Cerebellar cortex (tissue), 1 donor: ENCODE data around the gene ZFAND3.
A peak's percentile ranks its signal among the peaks of the same experiment; 100 is the strongest.
"Not testable (repeated sequence)": the region's sequence is repeated elsewhere in the genome, so short reads cannot be mapped to it uniquely, and the experiment has no call there.

ENCODE experiments used
- DNase-seq: peaks from one replicate; pipeline ENCODE4 v3.0.0-alpha.2; 2015; ENCODE audit warnings: low spot score

The ZFAND3 gene

GRCh38 chr6:38091613-38092012 is 272.1 kb downstream of the ZFAND3 start:
- DNase-seq, result peak; percentile 33

GRCh38 chr6:38092465-38092864 is 272.9 kb downstream of the ZFAND3 start:
- DNase-seq, result no peak

- DNase-seq, result no peak
Observed at GRCh38 chr6:38092964-38093363, 273.4 kb downstream of the ZFAND3 start.

GRCh38 chr6:38095054-38095453 is 275.5 kb downstream of the ZFAND3 start:
- no peak for DNase-seq

- DNase-seq, result no peak
Observed at GRCh38 chr6:38099221-38099620, 279.7 kb downstream of the ZFAND3 start.

DNA sequence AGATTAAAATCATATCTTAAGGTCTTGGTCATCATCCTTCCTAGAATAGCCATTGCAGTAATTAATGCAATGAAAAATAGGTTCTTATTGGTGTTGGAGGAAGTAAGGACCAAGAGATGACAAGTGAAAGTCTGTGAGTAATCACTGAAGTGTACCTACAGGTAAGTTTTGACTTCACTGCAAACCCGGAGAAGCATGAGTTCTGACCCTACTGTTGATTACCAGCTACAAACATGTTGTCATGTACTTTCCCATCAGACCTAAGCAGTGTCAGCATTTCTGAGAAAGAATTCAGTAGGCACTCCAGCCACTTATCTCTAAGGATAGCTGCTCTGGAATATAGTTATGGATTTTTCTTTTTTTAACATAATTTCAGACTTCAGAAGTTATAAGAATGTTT is 280.9 kb downstream of the ZFAND3 start:
- no peak for DNase-seq

GRCh38 chr6:38103921-38104320 is 284.4 kb downstream of the ZFAND3 start:
- DNase-seq, result no peak

- DNase-seq, result no peak
Observed at GRCh38 chr6:38105066-38105465, 285.5 kb downstream of the ZFAND3 start.

DNA sequence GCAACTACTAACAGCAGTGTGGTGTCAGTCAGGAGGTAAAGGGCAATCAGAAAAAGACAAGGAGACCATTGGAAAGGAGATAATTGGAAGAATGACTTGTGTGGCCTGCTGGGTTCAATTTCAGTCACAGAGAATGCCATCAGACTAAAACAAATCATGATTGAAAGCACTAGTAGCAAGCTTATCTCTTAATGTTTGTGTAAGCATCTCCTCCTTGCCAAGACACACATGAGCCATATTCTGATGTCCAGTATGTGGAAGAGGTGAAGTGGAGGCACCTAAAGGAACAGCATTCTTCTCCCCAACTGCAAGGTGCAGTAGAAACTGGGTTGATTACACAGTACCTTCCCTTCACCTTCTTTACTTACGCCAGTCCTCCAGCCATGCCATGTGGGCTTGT is 287.5 kb downstream of the ZFAND3 start:
- no peak for DNase-seq

DNA sequence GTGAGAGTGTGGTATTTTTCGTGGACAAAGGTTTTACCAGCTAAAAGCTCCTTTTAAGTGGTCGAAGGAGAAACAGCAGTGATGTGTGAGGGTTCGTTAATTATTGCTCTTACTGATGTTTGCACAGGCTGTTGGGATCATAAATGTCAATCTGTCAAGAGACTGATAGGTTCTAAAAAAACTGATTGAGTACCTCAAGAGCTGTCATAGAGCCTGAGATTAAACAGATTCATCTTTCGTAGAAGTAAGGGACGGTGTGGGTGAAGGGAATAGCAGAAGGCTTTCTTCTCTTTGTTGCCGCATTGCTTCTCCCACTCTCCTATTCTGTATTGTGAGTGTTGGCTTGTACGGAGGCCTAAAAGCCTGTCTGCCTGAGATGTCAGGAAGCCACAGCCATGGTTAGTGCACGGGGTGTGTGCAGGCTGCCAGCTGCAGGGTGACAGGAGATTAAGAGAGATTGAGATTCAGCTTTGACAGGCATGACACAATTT is 291.0 kb downstream of the ZFAND3 start:
- DNase-seq, result no peak

DNA sequence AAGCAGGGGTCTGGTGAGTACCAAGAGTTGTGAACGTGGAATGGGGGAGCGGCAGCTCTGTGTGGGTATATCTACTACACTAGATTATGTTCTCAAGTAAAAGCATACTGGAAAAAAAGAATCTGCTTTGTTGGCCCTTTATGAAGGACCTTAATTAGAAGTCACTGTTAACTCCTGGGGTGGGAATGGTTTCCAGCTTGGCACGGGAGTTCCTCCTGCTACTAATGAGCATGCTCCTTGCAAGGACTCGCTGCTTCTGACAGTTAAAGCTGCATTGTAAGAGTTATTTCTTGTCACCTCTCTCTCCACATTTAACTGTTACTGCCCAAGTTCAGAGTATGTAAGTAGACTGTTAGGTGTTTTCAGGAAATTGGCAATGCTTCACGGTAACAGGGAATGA is 292.7 kb downstream of the ZFAND3 start:
- no peak for DNase-seq

DNA sequence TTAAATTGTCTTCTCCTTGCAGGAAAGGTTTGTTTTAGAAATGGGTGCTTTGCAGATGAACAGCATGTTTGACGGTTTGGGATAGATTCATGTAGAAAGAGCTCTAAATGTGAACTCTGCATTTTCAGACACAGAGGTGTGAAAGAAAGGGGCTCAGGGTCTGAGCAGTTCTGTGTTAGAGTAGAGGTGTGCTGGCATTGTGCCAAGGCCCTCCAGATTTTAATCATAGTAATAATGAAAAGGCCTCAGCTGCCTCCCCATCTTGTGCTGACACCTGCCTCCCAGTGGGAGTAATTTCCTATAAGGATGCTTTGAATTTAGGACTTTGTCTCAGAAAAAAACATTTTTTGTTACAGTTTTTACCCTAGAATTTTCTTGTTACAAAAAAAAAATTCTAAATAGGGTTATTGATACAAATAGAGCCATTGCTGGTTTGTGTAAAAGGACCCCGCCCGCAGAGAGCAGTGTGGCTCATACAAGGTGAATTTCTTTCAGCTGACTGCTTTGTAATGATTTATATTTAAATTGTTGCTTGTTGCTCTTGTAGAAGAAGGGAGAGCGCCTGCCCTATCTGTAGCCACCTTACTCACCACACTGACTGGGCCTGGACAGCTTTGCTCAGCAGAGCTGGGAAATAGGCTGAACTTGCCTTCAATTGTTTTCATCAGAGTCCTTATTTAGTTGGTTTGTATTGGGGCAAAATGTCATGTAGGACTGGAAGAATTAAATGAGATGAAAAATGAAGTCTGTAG is 294.5 kb downstream of the ZFAND3 start:
- no peak for DNase-seq

DNA sequence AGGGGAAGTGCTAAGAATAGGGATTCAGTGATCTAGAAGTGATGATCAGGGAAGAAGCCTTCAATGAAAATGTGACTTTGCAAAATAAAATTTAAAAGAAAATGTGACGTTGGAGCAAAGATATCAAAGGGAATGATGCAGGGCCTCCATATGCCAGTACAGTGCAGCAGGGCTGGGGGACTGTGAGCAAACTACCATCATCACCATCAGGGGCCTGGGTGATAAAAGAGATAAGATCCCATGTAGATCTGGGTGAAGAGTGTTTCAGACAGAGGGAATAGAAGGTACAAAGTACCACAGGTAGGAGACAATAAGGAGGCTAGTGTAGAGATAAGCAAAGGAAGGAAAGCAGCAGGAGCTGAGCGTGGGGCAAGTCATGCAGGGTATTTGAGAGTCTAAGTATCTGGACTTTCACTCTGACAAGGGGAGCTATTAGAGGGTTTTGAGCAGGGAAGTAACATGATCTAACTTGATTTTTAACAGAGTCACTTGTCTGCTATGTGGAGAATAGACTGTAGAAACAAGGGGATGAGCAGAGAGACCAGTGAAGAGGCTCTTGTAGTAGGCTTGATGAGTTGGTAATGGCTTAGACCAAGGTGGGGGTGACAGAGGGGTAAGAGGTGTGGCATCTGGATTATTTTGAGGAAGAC is 295.6 kb downstream of the ZFAND3 start:
- DNase-seq, result no peak

- no peak for DNase-seq
Observed at GRCh38 chr6:38115626-38116008, 296.1 kb downstream of the ZFAND3 start.

GRCh38 chr6:38116248-38116647 is 296.7 kb downstream of the ZFAND3 start:
- DNase-seq, result no peak

- DNase-seq, result no peak
Observed at GRCh38 chr6:38117281-38117680, 297.8 kb downstream of the ZFAND3 start.

DNA sequence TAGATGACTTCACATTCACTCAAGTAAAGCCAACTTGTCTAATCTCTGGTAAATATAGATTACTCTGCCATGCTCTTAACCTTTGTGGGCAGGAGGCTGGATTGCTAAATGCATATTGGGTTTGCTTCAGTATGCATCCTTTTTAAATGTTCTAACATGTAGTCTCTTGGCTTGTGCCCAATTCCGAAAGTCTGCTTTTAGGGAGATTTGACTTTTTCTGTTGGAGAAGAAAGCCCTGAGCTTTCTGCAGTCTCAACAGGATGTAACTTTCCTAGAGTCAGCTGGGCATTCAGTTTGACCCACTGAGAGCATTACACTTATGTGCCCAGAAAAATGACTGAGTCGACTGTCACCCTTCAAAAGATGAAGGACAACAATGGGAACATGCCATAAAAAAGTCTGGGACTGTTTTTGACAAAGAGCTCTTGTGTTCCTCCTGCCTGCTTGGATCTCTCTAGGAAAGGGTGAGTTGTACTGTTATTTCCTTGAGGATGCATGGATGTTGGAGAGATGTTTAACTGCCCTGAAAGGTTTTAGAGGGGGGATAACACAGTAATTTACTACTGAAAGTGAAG is 299.4 kb downstream of the ZFAND3 start:
- DNase-seq, result no peak

- DNase-seq, result peak; percentile 44
Observed at GRCh38 chr6:38119516-38119915, 300.0 kb downstream of the ZFAND3 start.

GRCh38 chr6:38124224-38124926 is 304.8 kb downstream of the ZFAND3 start:
- DNase-seq, result not testable (repeated sequence)

DNA sequence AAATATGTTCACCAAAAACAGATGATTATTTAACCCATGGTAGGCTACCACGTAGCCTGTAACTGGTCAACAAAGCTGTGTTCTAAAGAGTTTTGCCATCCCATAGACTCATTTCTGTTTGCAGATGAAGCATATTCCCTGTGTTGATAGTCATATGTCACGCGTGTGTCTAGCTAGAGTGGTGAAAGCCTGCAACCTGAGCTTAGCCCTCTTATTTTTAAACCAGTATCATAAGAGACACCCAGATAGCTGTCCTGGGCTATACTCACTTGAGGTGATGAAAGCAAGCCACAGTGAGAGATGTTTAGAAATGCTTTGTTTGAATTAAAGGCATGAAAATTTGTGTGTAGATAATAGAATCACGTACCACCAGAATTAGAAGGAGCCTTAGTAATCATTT is 307.8 kb downstream of the ZFAND3 start:
- no peak for DNase-seq

GRCh38 chr6:38131527-38131965 is 312.0 kb downstream of the ZFAND3 start:
- no peak for DNase-seq

DNA sequence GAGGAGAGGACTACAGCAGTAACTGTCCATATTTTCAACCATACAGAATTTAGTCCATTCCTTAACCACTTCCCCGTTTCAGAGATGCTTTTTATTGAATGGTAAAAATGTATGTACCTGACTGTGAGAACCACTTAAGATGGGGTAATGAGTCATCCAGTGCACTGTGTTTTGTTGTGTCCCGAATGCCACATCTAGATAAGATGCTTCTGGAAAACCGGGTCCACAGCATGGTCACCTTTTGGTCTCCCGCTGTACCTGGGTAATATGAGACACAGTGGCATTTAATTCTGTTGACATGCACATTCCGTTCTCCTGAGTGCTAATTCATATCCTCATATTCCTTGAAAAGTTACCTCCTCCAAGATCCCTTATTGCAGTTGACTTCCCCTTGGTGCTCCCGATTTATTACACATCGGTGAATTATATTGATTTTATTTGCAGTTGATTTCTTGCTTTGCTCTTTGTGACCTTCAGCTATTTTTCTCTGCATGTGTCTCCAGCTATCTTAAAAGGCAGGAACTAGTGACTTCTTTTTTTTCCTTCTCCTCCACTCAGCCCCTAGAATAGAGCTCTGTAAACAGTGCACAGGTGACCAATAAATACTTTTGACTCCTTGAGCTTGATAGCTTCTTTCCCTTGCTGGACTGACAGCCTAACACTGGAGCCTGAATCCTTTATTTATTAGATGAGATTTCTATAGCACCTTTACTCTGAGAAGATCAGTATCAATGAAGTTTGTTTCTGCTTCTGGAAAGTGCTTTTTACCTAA is 314.6 kb downstream of the ZFAND3 start:
- no peak for DNase-seq
